Measurements from ENCODE around the gene COL5A2.

COL5A2 gene

DNA sequence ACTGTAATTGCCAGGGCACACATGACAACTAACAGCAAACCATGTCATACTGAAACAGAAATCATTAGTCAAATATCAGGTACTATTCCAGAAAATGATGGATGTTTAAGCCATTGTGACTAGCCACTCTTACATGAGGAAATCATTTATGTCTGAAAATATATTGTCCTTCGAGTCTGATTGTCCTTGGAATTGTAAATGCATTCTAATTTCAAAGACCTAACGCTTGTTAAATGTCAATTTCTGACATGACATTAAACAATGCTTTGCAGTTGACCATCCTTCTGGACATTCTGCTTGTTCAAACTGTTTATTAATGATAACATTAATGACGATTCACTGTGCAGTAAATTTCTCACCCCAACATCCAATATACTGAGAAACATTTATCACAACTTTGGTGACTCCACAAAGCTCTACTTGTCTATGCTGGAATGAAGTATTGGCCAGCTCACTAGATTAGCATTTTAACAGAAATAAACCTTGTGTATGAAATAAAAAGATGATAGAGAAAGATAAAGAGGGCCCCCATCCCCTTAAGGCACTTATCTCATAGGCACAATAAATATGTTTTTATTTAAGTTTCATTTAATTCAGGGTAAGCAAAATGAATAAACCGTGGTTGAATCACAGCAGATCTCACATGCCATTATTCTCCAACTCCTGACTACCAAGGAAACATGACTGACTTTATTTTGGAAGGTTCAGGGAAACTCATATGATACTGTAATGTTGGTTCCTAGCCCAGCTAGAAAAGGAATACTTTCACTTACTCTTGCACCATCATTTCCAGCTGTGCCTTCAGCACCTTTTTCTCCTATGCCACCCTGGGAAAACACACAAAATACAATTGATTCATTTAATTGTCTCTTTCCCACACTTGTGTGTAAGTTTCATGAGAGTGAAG lies 123.1 kb downstream of the COL5A2 start:
- Histone ChIP-seq H3K4me1 (ENCODE audit: control insufficient read depth, insufficient read depth, low read length) (no peaks in the 10 kb centered on the region), H3K4me3 (ENCODE audit: low read depth, low read length) (no peak overlapping the region), H3K27me3 (ENCODE audit: control insufficient read depth, insufficient read depth, low read length) (no peaks in the 10 kb centered on the region), H3K9me3 (ENCODE audit: control insufficient read depth, insufficient read depth, low read depth, low read length) (no peaks in the 10 kb centered on the region), H3K27ac (ENCODE audit: low read depth, low read length) (no peak overlapping the region), H3K36me3 (ENCODE audit: control insufficient read depth, insufficient read depth, low read length) (peaks cover 27% of the 10 kb centered on the region; the same call in 1 of the 2 replicates), H3K9ac (ENCODE audit: low read length) (no peak overlapping the region)

DNA sequence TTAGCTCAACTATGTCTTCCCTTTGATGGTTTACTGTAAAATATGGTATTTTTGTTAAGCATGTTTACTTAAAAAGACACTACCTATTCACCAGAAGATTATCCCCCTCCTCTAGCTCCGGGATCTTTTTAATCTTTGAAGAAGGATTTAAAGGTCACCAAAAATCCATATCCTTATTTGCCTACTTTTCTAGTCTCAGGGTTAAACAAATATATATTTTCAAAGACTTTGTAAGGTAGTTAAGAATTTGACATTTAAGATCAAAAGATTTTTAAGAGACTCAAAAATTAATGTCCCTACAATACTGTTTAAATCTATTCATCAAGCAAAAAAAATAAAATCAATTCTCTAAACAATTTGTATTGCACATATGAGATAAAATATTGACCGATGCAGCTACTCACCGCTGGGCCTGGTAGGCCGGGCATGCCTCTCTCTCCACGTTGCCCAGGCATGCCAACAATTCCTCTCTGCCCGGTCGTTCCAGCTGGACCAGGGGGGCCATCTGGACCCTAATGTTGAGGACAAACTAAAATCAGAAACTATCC lies 129.3 kb downstream of the COL5A2 start:
- Histone ChIP-seq H3K27ac (ENCODE audit: low read depth, low read length) (no peak overlapping the region), H3K9ac (ENCODE audit: low read length) (no peak overlapping the region), H3K4me1 (ENCODE audit: control insufficient read depth, insufficient read depth, low read length) (no peaks in the 10 kb centered on the region), H3K4me3 (ENCODE audit: low read depth, low read length) (no peak overlapping the region), H3K27me3 (ENCODE audit: control insufficient read depth, insufficient read depth, low read length) (no peaks in the 10 kb centered on the region), H3K36me3 (ENCODE audit: control insufficient read depth, insufficient read depth, low read length) (peaks cover 32% of the 10 kb centered on the region), H3K9me3 (ENCODE audit: control insufficient read depth, insufficient read depth, low read depth, low read length) (no peaks in the 10 kb centered on the region)

DNA sequence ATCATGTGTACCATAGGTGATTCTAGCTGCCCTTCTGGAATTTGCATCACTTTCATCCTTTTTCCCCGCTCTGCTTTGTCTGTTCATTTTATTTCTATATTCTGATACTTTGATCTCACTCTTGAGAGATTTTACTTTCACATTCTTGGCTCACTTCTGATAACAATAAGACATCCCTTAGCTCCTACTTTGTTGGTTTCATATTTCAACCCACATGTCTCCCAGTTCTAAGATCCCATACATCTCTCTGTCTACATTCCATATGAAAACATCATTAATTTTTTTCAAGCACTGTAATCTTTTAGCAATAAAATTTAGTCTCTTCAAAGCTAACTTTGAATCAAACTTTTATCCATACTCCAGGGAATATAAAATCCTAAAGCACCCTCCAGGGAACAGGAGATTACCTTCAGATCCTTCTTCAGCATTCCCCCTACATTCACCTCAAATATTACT lies 129.8 kb downstream of the COL5A2 start:
- H3K9ac ChIP-seq (ENCODE audit: low read length), result no peak overlapping the region
- H3K27ac ChIP-seq (ENCODE audit: low read depth, low read length), result no peak overlapping the region
- H3K9me3 ChIP-seq (ENCODE audit: control insufficient read depth, insufficient read depth, low read depth, low read length), result no peaks in the 10 kb centered on the region
- no peaks in the 10 kb centered on the region for H3K4me1 ChIP-seq (ENCODE audit: control insufficient read depth, insufficient read depth, low read length)
- H3K4me3 ChIP-seq (ENCODE audit: low read depth, low read length), result no peak overlapping the region
- peaks cover 33% of the 10 kb centered on the region for H3K36me3 ChIP-seq (ENCODE audit: control insufficient read depth, insufficient read depth, low read length)
- H3K27me3 ChIP-seq (ENCODE audit: control insufficient read depth, insufficient read depth, low read length), result no peaks in the 10 kb centered on the region

DNA sequence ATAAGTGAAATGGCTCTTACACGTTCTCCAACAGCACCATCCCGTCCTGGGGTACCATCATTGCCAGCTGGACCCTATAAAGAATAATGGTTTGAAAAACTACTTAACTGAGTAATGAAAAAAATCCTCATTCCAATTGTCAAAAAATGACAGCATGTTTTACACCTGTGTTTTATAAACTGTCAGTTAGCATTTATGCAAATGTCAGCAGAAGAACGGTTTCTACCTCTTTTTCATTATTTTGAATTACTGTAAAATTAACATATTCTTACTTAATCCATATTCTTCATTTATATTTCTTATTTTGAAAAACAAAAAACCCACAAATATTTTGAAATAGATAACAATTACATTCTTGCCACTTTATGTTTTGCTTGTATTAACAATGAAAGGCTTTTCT lies 131.4 kb downstream of the COL5A2 start:
- Histone ChIP-seq H3K4me1 (ENCODE audit: control insufficient read depth, insufficient read depth, low read length) (no peaks in the 10 kb centered on the region), H3K9me3 (ENCODE audit: control insufficient read depth, insufficient read depth, low read depth, low read length) (no peaks in the 10 kb centered on the region), H3K4me3 (ENCODE audit: low read depth, low read length) (no peak overlapping the region), H3K36me3 (ENCODE audit: control insufficient read depth, insufficient read depth, low read length) (peaks cover 29% of the 10 kb centered on the region), H3K27me3 (ENCODE audit: control insufficient read depth, insufficient read depth, low read length) (no peaks in the 10 kb centered on the region), H3K27ac (ENCODE audit: low read depth, low read length) (no peak overlapping the region), H3K9ac (ENCODE audit: low read length) (no peak overlapping the region)

DNA sequence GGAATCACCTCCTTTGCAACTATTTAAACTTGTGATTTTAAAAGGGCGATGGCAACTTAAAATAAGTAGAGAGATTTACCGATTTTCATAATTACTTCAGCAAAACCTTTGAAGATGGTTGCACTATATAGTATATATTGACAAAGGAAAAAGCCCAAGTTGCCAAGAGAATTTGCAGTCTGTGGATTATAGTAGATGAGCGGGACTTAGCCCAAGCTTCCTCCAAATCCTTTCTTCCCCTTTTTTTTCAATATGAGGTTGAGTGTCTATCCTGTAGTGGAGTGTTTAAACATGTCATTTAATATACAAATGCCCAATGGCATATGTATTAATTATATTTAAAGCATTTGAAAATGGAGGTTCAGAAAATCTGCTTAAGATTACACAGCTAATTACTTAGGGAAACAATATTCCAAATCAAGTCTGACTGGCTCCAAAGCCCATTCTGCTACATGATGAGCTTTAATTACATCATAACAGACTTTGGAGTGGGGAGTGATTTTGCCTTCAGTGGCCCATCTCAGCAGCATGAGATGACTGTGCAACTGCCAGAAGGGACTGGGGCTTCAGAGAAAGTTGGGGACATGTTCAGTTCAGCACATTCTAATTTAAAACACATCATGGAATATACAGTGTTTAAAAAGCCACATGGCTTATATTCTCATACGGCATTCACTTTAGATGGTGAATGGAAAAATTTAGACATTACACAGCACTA lies 132.2 kb downstream of the COL5A2 start:
- H3K36me3 ChIP-seq (ENCODE audit: control insufficient read depth, insufficient read depth, low read length), result peaks cover 30% of the 10 kb centered on the region
- H3K27me3 ChIP-seq (ENCODE audit: control insufficient read depth, insufficient read depth, low read length), result no peaks in the 10 kb centered on the region
- H3K27ac ChIP-seq (ENCODE audit: low read depth, low read length), result no peak overlapping the region
- H3K9ac ChIP-seq (ENCODE audit: low read length), result no peak overlapping the region
- H3K4me3 ChIP-seq (ENCODE audit: low read depth, low read length), result no peak overlapping the region
- no peaks in the 10 kb centered on the region for H3K9me3 ChIP-seq (ENCODE audit: control insufficient read depth, insufficient read depth, low read depth, low read length)
- no peaks in the 10 kb centered on the region for H3K4me1 ChIP-seq (ENCODE audit: control insufficient read depth, insufficient read depth, low read length)

DNA sequence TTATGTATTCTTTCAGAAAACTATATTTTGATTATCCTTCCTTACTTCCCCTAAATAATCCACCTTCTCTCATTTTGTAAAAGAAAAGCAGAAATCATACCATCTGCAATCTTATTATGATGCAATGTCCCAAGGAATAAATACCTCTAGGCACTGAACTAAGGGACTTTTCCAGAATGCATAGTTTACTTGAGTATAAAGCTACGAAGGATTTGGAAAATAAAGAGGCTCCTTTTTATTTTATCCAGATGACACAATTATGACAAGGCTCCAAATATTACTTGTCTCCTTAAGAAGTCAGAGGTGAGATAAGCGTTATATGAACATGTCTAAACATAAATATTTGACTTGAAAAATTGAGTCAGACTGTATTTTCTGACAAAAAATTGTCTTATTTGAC lies 133.2 kb downstream of the COL5A2 start:
- no peak overlapping the region for H3K4me3 ChIP-seq (ENCODE audit: low read depth, low read length)
- H3K4me1 ChIP-seq (ENCODE audit: control insufficient read depth, insufficient read depth, low read length), result no peaks in the 10 kb centered on the region
- H3K9ac ChIP-seq (ENCODE audit: low read length), result no peak overlapping the region
- no peaks in the 10 kb centered on the region for H3K27me3 ChIP-seq (ENCODE audit: control insufficient read depth, insufficient read depth, low read length)
- no peaks in the 10 kb centered on the region for H3K9me3 ChIP-seq (ENCODE audit: control insufficient read depth, insufficient read depth, low read depth, low read length)
- peaks cover 30% of the 10 kb centered on the region for H3K36me3 ChIP-seq (ENCODE audit: control insufficient read depth, insufficient read depth, low read length)
- H3K27ac ChIP-seq (ENCODE audit: low read depth, low read length), result no peak overlapping the region

DNA sequence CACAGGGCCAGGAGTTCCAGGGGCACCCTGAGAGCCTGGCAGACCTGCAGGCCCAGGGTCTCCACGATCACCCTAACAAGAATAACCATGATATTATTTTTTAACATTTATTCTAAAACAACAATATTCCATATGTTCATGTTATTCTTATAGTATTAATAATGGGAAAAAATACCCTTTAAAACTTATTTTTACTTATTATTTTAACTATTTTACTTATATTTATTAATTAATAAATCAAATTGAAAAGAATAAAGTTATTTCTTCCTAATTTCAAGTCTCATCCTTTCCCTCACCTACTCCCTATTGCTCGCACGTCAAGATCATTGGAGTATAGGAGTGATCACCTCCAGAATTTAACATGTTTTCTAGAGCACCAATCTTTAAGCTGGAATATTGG lies 133.7 kb downstream of the COL5A2 start:
- peaks cover 31% of the 10 kb centered on the region; the same call in 1 of the 2 replicates for H3K36me3 ChIP-seq (ENCODE audit: control insufficient read depth, insufficient read depth, low read length)
- H3K4me3 ChIP-seq (ENCODE audit: low read depth, low read length), result no peak overlapping the region
- no peak overlapping the region for H3K9ac ChIP-seq (ENCODE audit: low read length)
- no peaks in the 10 kb centered on the region for H3K4me1 ChIP-seq (ENCODE audit: control insufficient read depth, insufficient read depth, low read length)
- no peak overlapping the region for H3K27ac ChIP-seq (ENCODE audit: low read depth, low read length)
- H3K9me3 ChIP-seq (ENCODE audit: control insufficient read depth, insufficient read depth, low read depth, low read length), result no peaks in the 10 kb centered on the region
- H3K27me3 ChIP-seq (ENCODE audit: control insufficient read depth, insufficient read depth, low read length), result no peaks in the 10 kb centered on the region

DNA sequence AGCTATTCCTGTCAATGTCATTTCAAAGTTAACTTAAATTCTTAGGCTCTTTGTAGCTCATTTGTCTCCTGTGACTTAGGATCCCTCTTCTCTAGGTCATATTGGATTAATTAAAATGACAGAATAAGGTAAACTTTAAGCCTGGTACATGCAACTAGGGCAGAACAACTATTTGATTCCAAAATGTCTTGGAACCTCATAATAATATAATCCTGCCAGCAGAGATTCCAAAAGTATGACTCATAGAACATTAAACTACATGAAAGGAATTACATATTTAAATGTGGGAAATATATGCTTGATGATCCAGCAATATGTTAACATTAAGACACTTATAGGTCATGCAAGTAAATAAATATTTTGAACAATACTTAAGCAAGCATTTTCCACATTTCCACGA lies 142.0 kb downstream of the COL5A2 start:
- peaks cover 39% of the 10 kb centered on the region for H3K36me3 ChIP-seq (ENCODE audit: control insufficient read depth, insufficient read depth, low read length)
- no peak overlapping the region for H3K9ac ChIP-seq (ENCODE audit: low read length)
- H3K27me3 ChIP-seq (ENCODE audit: control insufficient read depth, insufficient read depth, low read length), result no peaks in the 10 kb centered on the region
- H3K4me3 ChIP-seq (ENCODE audit: low read depth, low read length), result no peak overlapping the region
- H3K4me1 ChIP-seq (ENCODE audit: control insufficient read depth, insufficient read depth, low read length), result no peaks in the 10 kb centered on the region
- no peaks in the 10 kb centered on the region for H3K9me3 ChIP-seq (ENCODE audit: control insufficient read depth, insufficient read depth, low read depth, low read length)
- no peak overlapping the region for H3K27ac ChIP-seq (ENCODE audit: low read depth, low read length)

DNA sequence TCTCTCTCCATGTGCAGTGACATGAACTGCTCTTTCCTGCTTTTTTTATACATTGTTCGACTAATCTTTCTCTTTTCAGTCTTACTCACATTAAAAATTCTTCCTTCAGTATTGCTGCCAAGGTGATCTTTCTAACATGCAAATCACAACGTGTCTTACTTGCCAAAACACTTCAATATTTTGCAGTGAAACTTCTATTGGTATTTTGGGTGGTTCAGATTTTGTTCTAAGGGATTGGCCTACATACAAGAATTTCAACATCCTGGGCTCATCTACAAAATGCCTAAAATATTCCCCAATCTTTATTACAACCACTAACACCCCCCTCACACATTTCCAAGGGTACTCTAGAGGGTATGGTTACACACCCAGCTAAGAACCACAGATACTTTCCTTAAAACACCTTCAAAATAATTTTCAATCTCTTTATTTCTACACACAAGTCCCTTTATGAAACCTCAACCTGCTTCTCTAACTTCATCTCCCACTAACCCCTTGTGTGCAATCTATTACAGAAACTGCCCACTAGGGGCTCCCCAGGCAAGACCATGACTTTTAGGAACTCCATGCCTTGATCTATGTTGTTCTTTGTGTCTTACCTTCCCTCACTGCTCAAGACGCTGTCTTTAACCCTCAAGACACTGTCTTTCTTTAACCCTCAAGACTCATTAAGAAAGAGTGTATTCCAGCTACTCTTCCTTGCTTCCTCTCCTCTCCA lies 154.5 kb downstream of the COL5A2 start:
- Histone ChIP-seq H3K4me1 (ENCODE audit: control insufficient read depth, insufficient read depth, low read length) (0 out of 2 replicates have a peak, but pooled peaks cover 3% of the 10 kb centered on the region), H3K27ac (ENCODE audit: low read depth, low read length) (no peak overlapping the region), H3K9ac (ENCODE audit: low read length) (no peak overlapping the region), H3K27me3 (ENCODE audit: control insufficient read depth, insufficient read depth, low read length) (no peaks in the 10 kb centered on the region), H3K9me3 (ENCODE audit: control insufficient read depth, insufficient read depth, low read depth, low read length) (no peaks in the 10 kb centered on the region), H3K4me3 (ENCODE audit: low read depth, low read length) (no peak overlapping the region), H3K36me3 (ENCODE audit: control insufficient read depth, insufficient read depth, low read length) (no peaks in the 10 kb centered on the region)

DNA sequence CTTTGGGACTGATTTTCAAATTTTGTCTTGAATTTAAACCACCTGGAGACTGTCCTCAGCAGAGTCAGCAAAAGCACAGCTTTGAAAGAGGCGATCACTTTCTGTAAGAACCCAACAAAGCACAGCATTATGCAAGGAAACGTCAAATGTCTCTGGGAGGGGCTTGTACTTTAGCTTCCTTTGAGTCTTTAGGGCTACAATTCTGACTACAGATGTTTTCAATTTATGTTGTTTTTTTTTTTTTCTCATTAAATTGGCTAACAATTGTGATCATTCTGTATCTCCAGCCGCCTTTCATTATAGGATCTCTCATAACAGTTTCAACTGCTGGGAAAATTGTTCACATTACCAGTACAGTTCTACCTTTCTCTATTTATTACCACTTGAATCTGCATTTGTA lies 157.1 kb downstream of the COL5A2 start:
- no peak overlapping the region for H3K9ac ChIP-seq (ENCODE audit: low read length)
- H3K36me3 ChIP-seq (ENCODE audit: control insufficient read depth, insufficient read depth, low read length), result no peaks in the 10 kb centered on the region
- no peak overlapping the region for H3K4me3 ChIP-seq (ENCODE audit: low read depth, low read length)
- H3K27me3 ChIP-seq (ENCODE audit: control insufficient read depth, insufficient read depth, low read length), result no peaks in the 10 kb centered on the region
- no peak overlapping the region for H3K27ac ChIP-seq (ENCODE audit: low read depth, low read length)
- 0 out of 2 replicates have a peak, but pooled peaks cover 3% of the 10 kb centered on the region for H3K4me1 ChIP-seq (ENCODE audit: control insufficient read depth, insufficient read depth, low read length)
- no peaks in the 10 kb centered on the region for H3K9me3 ChIP-seq (ENCODE audit: control insufficient read depth, insufficient read depth, low read depth, low read length)
